GM18511 (cell line): ENCODE measurements around the gene TSHZ2.

Experiments
- ATAC-seq: cut with Tn5 transposase; IDR thresholded peaks from one replicate; pipeline ENCODE4 v1.9.1; 2021; ENCODE audit warnings: mild to moderate bottlenecking, moderate library complexity; ENCODE audit not compliant: unreplicated experiment

The TSHZ2 gene

GRCh38 chr20:53370345-53370961 lies 398.3 kb downstream of the TSHZ2 start:
- no peak for ATAC-seq

- no peak for ATAC-seq
Observed at GRCh38 chr20:53371216-53371615, 399.1 kb downstream of the TSHZ2 start.

DNA sequence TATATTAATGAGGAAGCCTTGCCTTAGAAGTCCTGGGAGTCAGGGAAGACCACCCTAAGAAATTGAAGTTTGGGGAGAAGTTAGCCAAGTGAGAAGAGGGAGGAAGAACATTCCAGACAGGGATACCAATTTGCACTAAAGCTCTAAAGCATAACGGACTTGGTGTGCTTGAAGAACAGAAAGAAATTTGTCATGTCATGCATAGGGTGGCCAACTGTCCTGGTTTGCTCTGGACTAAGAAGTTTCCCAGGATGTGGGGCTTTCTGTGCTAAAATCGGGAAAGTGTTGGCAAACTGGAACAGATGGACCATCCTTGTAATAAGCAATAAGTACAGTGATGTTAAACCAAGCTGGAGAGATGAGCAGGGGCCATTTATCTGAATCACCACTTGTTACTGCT lies 403.9 kb downstream of the TSHZ2 start:
- no peak for ATAC-seq

- ATAC-seq, result no peak
Observed at GRCh38 chr20:53379014-53379832, 407.1 kb downstream of the TSHZ2 start.

DNA sequence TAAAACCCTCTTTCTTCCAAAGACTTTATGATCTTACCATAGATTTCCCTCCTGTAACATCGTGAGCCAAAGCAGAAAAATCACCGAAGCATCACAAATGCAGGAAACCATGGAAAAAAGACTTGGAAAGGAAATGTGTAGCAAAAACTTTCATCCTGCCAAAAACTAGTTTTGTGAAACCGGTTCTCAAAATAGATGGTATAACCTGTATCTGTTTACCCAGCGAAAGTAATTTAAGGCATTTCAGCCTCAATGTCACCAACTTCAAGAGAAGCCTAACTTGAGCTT lies 407.6 kb downstream of the TSHZ2 start:
- ATAC-seq, result no peak

GRCh38 chr20:53381568-53382262 lies 409.6 kb downstream of the TSHZ2 start:
- no peak for ATAC-seq

DNA sequence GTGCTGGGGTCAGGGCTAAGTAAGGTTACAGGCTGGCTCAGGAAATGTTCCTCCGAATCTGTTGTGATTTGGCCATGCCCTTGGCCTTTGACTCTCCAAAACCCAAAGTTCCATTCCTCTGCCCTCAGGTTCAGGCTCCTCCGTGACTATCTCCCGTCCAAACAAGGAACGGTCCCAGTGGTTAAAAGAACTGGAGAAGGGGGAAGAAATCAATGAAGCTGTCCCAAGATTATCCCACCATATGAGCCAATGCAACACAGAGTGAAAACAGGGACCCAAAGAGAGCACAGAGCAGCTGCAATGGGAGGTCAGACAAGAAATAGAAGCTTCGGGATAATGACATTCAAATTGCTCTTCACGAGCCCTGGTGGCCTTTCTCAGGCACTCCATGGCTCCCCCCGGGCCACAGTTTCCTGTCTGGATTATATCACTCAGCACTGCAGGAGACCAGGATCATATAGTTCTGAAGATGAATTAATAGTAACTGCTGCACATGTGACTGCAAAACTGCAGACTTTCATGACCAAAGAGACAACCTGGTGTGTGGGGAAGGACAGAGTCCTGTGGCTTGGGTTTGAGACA lies 410.2 kb downstream of the TSHZ2 start:
- ATAC-seq, result no peak

DNA sequence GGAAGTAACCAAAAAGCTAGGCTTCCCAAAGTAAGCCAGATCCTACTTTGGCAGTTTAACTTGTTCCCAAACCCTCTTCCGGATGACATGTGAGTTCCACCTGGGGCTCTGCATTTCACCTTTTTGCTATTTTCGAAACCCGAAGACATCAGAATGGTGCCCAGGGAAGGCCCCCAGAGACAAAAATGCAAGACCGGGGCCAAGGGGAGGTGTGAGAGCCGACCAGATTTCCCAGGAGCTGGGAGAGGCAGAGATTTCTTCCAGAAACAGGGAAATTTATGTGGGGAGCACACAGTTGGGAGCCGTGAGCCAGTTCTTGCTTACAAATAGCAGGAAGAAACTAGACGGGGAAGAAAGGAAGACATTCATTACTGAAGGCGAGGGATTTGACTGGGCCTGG lies 411.8 kb downstream of the TSHZ2 start:
- no peak for ATAC-seq

- no peak for ATAC-seq
Observed at GRCh38 chr20:53384392-53384791, 412.2 kb downstream of the TSHZ2 start.

DNA sequence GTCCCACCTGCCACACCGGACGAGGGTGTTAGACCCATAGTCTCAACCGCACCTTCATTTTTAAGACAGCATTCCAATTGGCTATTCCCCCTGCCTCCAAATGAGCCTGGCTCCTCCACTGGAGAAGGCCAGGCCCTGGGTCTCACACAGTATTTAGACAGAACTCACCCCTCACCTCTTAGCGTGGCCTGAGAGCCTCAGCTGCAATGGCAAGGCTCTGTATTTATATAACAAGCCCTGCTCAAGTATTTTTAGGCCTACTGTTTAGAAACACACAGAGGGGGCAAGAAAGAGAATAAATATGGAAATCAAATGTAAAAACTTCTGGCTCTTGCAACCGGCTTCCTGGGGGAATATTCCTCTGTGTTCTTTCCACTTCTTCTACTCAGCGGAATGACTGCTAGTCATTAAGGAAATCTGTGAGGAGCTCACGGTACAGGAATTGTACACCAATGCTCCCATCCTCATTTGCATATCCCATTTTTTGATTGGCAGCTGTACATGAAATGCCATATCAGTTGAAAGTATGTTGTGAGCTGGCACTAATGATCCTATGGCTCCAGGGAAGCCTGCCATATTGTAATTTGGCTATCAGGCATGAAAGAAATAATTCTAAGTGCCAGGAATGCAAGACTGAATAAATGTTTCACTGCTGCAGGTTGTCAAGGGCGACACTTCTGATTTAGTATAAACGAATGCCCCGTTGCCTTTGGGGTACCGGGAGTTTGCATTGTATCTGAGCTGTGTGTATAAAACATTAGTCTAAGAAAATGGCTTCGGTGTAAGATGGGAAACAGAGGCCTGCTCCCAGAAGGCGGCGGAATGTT lies 414.0 kb downstream of the TSHZ2 start:
- no peak for ATAC-seq

DNA sequence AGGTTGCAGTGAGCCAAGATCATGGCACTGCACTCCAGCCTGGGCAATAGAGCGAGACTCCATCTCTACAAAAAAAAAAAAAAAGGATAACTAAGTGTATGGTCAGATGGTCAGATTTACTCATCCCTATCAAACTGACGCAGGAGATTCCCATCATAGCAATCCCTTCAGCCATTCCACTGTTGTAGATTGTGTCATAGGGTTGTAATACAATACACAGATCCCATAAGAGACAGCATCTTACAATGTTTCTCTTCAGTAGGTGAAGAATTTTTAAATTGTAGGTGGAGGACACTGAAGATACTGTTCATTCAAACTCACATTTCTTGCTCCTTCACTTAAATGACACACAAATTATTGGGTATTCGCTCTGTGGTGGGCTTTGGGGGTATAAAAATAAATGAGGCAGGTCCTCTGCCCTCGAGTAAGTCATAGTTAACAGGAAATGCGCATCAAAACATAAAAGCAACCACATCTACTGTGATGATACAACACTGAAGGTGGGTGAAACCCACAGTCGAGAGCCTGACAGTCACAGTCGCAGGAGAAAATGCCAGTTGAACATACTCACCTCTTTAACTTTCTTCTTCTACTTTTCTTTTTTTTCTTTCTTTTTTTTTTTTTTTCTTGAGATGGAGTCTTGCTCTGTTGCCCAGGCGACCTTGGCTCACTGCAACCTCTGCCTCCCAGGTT lies 416.0 kb downstream of the TSHZ2 start:
- no peak for ATAC-seq

GRCh38 chr20:53389516-53390300 lies 417.6 kb downstream of the TSHZ2 start:
- no peak for ATAC-seq

DNA sequence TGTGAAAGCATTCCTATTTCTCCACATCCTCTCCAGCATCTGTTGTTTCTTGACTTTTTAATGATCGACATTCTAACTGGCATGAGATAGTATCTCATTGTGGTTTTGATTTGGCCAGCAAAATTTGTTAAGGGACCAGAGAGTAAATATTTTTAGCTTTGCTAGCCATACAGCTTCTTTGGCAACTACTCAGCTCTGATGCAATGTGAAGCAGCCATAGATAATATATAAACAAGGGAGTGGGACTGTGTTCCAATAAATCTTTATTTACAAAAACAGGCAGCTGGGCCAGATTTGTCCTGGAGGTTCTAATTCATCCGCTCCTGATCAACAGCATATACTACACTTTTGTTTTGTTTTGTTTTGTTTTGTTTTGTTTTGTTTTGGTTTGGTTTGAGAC lies 418.6 kb downstream of the TSHZ2 start:
- ATAC-seq, result no peak

GRCh38 chr20:53394433-53394832 lies 422.3 kb downstream of the TSHZ2 start:
- ATAC-seq, result no peak

DNA sequence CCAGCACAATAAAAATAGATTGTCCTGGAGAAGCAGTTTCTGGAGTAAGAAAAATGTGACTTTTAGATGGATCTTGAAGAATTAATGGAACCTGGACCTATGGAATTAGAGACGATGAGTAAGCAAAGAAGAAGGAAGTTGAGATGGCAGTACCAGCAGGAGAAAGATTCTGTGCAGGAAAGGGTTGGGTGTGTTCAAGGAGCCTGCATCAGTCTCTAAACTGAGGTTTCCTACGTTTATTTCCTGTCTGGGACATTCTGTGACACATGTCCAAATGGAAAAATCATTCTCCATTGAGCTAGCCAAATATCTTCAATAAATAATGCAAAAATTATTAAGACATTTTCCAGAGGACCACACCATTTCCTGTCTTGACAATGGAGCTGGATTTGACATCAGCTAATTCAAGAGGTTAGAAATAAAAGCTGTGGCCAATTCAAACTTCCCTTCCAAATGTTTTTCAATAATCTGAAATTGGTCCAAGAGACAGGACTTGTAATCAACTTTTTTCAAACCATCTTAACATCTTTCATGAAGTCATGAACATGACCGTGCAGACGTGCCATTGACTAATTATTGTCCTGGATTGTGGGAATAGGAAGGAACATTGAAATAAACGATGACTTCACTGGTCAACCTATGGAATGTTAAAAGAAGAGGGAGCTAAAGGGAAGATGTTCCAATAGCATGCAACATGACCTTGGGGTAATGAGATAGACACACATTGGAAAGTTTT lies 423.2 kb downstream of the TSHZ2 start:
- no peak for ATAC-seq

GRCh38 chr20:53399083-53399482 lies 426.9 kb downstream of the TSHZ2 start:
- no peak for ATAC-seq

DNA sequence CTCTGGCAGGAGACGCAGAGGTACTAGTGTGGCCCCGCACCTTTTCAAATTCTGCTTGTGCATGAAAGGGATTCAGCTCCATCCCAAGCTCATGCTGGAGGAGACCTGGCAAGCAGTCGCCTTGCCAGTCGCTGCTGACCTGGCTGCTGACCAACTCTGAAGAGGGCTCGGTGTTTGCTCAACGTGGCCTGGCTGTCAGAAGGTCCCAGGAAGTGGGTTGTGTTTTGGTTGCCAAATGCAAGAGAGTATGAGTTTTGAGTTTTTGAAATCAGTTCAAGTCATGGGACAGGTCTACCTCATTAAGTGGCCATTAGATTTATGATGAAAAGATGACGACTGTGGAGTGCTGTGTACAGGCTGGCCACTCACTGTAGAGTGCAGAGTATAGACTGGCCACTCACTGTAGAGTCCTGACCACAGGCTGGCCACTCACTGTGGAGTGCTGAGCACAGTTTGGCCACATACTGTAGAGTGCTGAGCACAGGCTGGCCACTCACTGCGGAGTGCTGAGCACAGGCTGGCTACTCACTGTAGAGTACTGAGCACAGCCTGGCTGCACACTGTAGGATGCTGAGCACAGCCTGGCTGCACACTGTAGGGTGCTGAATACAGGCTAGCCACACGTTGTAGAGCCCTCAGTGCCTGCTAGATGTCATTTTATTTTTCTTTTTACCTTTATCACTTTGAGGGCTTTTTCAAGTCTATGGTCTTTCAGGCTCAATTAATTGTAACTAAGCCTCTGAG lies 427.6 kb downstream of the TSHZ2 start:
- ATAC-seq, result no peak
